B cell (primary cell): Measurements from ENCODE around the gene IL20.

Experiments
- CTCF ChIP-seq: fragments of 200-600 bp; IDR thresholded peaks from one replicate; pipeline ENCODE4 v1.8.0; 2022; ENCODE audit warnings: antibody characterized with exemption, mild to moderate bottlenecking
- EZH2 ChIP-seq: IDR thresholded peaks from 2 replicates; pipeline ENCODE4 v1.6.1; 2012; ENCODE audit warnings: borderline replicate concordance, low read depth, mild to moderate bottlenecking, moderate library complexity, low read length; ENCODE audit not compliant: insufficient read depth, poor library complexity, severe bottlenecking

GRCh38 chr1:206880314-206880713, 14.9 kb downstream of the IL20 start:
- TF ChIP-seq CTCF (no peak), EZH2 (no peak)
